GM19438 (cell line): ENCODE data around the gene RIC8A.
"Not testable (repeated sequence)": the region's sequence is repeated elsewhere in the genome, so short reads cannot be mapped to it uniquely, and the experiment has no call there.

ENCODE experiments used
- ATAC-seq: cut with Tn5 transposase; IDR thresholded peaks from one replicate; pipeline ENCODE4 v1.9.1; 2021; ENCODE audit warnings: low read depth; ENCODE audit not compliant: unreplicated experiment

RIC8A gene

DNA sequence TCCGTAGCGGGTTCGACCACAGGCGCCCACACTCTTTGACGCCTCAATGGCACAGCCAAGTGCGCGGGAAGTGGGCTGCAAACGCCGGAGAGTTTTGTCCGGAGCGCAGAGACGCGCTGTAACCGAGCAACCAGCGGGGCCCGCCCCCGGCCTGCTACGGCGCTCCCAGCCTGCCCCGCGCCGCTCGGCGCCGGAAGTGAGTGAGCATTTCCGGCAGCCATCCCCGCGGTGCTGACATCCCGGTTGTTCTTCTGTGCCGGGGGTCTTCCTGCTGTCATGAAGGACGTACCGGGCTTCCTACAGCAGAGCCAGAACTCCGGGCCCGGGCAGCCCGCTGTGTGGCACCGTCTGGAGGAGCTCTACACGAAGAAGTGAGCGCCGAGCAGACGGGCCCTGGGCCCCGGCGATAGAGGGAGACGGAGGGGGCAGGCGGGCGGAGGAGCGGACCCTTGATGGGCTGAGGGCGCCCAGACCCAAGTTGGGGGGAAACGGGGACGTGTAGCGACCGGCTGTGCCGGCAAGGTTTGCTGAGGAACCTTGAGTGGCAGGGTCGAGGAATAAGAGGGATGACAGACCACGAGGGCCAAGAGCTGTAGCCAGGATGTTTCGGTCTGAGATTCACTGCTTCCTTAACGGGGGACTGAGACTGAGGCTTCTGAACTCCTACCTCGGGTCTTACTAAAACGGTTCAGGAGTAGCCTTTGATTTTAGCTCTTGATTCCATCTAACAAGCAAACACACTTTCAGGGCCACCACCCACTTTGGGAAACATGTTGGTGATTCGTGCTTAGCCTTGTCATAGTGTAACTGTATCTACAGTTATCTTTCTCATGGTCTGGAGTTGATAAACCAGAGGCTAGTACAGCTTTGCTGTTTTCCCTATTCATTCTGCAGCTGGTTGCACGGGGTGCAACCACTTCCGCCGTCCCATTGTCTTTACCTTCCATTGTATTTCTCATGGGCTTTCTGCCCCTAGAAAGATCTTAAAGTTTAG lies 29.6 kb downstream of the RIC8A start, which contains the start of gene PSMD13:
PSMD13 (plus strand) TSS at position 203 of the 994 bp plus-strand sequence; CDS start at position 277, 74 bp downstream.
- ATAC-seq: peak; percentile 82

GRCh38 chr11:238346-238745 lies 30.8 kb downstream of the RIC8A start:
- not testable (repeated sequence) for ATAC-seq

GRCh38 chr11:240315-240714 lies 32.8 kb downstream of the RIC8A start:
- ATAC-seq: no peak

- no peak for ATAC-seq
Measured at GRCh38 chr11:241634-242033, 34.1 kb downstream of the RIC8A start.

GRCh38 chr11:244376-244775 lies 36.9 kb downstream of the RIC8A start:
- no peak for ATAC-seq

DNA sequence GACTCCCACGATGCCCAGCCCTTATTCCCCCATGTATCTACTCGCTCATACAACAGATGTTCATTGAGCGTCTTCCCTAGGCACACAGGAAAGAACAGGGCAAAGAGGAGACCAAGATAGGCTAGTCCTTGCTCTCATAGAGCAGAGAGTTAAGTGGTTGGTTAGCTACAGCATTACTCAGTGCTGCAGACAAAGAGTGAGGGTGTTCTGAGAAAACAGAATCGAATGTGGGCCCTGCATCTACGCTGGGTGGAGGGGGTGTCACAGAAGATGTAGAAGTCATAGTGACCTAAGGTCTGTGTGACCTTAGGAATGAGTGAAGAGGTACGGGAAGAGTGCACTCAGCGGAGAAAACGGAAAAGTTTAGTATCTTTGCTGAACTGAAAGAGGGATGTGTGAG lies 41.6 kb downstream of the RIC8A start:
- ATAC-seq: no peak

DNA sequence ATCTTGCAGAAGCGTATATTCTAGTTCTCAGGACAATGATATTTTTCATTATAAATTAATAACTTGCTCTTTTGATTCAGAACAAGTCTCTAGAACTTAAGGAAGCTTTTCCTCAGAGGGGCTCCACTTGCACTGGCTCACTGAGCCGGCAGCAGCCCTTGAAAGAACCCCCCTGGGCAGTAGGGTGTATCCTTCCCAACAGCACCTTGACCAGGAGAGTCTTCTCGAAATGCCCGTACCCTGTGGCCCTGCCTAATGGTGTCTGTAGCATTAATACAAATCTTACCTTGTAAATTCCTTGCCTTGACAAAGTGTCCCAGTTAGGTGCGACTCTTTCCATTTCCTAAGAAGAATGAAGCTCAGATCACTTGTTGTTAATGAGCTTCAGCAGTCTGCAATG lies 42.8 kb downstream of the RIC8A start:
- ATAC-seq: no peak

GRCh38 chr11:250740-251299 lies 43.3 kb downstream of the RIC8A start:
- ATAC-seq: no peak

DNA sequence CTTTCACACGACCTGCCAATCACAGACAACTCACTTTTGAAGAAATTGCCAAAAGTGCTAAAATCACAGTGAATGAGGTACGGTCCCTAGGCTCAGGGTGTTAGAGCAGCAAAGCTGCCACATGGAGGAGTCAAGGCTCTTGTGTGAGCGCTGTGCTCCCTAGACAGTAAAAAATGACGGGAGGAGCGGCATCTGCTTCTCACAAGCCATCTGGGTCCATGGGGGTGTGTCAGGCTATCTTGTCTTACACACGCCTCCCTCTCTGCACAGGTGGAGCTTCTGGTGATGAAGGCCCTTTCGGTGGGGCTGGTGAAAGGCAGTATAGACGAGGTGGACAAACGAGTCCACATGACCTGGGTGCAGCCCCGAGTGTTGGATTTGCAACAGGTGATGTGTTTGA lies 44.0 kb downstream of the RIC8A start:
- ATAC-seq: no peak

DNA sequence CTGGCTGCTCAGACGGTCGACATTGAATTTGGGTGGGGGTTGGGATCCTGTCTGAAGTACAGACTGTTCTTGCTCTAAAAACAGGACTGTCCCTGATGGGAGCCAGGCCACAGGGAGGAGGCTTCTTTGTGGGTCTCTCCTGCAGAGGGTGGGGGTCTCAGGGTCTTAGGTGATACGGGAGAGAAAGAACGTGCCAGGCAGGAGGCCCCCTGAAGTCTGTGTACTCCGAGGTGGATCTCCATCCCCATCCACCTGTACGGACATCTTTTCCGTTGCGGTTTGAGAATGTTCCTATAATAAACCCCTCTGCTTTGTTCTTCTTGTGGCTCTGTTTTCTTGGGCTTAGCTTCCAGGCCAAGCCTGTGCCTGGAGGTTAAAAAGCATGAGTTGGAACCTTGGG lies 45.2 kb downstream of the RIC8A start:
- no peak for ATAC-seq

- no peak for ATAC-seq
Measured at GRCh38 chr11:253160-253885, 45.8 kb downstream of the RIC8A start.

DNA sequence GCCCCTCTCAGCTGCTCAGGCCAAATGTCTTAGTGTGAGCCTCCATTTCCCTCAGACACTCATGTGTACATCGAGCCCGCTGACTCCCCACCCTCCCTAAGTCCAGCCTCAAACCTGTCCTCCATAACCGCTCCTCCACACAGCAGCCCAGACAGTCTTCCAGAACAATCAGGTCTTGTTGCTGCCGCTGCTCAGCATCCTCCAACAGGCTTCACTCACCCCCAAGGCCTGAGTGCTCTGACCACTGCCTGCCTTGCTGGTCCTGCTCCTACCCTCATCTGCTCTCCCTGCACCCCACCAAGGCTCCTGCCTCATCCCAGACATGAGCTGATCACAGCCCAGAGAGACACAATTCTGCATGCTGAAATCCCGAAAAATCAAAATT lies 46.4 kb downstream of the RIC8A start:
- no peak for ATAC-seq

- ATAC-seq: no peak
Measured at GRCh38 chr11:255176-255575, 47.7 kb downstream of the RIC8A start.

GRCh38 chr11:255816-256215 lies 48.3 kb downstream of the RIC8A start:
- ATAC-seq: no peak

- ATAC-seq: no peak
Measured at GRCh38 chr11:256952-257737, 49.6 kb downstream of the RIC8A start.

GRCh38 chr11:257766-258493 lies 50.4 kb downstream of the RIC8A start:
- ATAC-seq: no peak

DNA sequence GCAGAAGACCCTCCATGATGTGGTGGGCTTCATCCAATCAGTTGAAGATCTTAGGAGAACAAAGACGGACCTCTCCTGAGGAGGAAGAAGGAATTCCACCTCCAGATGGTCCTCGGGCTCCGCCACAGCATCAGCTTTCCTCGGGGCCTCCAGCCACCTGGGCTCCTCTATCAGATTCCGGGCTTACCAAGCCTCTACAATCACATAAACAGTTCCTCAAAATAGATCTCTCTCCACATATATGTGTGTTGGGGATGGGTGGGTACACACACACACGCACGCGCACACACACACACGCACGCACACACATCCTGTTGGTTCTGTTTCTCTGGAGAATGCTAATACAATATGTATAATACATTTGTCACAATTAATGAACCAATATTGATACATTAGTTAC lies 51.9 kb downstream of the RIC8A start:
- no peak for ATAC-seq

GRCh38 chr11:261624-262023 lies 54.1 kb downstream of the RIC8A start:
- no peak for ATAC-seq
